Esophagus squamous epithelium (tissue), 4 donors: Measurements from ENCODE around the gene SEC14L1.

Experiments used
- POLR2A ChIP-seq, 4 donors: fragments of 450-650 bp; IDR thresholded peaks; one replicate each; pipeline ENCODE4 v1.6.1; 2017; ENCODE audit warnings: antibody characterized with exemption in 4 of 4, mild to moderate bottlenecking in 4 of 4, moderate library complexity in 3 of 4
- TF ChIP-seq, protein P1 (sequence below), 6 experiments: fragments of 450-650 bp in 4 of 6; fragments of 200-600 bp in 2 of 6; sonication (generic) in 2 of 6; IDR thresholded peaks; one replicate each; pipeline ENCODE4 v1.5.1; 2016 to 2019; ENCODE audit warnings: antibody characterized with exemption in 6 of 6, mild to moderate bottlenecking in 4 of 6, moderate library complexity in 4 of 6

GRCh38 chr17:77228816-77229215 is 88.0 kb downstream of the SEC14L1 start:
- no peak for TF ChIP-seq POLR2A (IDR thresholded peaks at IDR 0.05)
- TF ChIP-seq, protein P1, sequence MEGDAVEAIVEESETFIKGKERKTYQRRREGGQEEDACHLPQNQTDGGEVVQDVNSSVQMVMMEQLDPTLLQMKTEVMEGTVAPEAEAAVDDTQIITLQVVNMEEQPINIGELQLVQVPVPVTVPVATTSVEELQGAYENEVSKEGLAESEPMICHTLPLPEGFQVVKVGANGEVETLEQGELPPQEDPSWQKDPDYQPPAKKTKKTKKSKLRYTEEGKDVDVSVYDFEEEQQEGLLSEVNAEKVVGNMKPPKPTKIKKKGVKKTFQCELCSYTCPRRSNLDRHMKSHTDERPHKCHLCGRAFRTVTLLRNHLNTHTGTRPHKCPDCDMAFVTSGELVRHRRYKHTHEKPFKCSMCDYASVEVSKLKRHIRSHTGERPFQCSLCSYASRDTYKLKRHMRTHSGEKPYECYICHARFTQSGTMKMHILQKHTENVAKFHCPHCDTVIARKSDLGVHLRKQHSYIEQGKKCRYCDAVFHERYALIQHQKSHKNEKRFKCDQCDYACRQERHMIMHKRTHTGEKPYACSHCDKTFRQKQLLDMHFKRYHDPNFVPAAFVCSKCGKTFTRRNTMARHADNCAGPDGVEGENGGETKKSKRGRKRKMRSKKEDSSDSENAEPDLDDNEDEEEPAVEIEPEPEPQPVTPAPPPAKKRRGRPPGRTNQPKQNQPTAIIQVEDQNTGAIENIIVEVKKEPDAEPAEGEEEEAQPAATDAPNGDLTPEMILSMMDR (IDR thresholded peaks at IDR 0.05): no peak
